ENCODE data around the gene PAXIP1. TPM values are rescaled to one million over a fixed set of nuclear protein-coding genes. Genes with fewer than 3 reads are reported as not detected.

The PAXIP1 gene
- total RNA-seq, 1 donor from 2014 or later: 5.0 TPM

DNA sequence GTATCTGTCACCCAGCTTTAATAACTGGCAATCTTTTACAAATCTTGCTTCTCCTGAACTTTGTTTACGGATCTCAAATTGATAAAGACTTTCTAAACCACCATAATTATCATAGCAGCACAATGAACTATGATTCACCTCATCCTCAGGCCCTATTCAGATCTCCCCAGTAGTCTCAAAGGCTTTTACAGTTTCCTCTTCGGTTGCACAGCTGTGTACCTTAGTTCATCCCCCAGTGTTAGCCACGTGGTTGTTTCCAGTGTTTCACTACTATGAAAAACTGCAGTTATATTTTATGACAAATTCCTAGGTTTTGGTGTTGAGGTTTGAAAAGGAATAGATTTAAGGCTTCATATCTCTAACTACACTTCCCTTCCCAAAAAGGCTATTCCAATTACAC lies 24.9 kb downstream of the PAXIP1 start:
- H3K36me3 ChIP-seq (ENCODE audit: control insufficient read depth, insufficient read depth, low read length): peaks cover 4% of the 10 kb centered on the region
- H3K4me3 ChIP-seq (ENCODE audit: low read depth, low read length): no peak overlapping the region
- DNase-seq (ENCODE audit: low read depth): no peak
- peak; percentile 64 for FAIRE-seq
- H3K27me3 ChIP-seq (ENCODE audit: control insufficient read depth, insufficient read depth, low read length): no peaks in the 10 kb centered on the region
- TF ChIP-seq, protein P1, sequence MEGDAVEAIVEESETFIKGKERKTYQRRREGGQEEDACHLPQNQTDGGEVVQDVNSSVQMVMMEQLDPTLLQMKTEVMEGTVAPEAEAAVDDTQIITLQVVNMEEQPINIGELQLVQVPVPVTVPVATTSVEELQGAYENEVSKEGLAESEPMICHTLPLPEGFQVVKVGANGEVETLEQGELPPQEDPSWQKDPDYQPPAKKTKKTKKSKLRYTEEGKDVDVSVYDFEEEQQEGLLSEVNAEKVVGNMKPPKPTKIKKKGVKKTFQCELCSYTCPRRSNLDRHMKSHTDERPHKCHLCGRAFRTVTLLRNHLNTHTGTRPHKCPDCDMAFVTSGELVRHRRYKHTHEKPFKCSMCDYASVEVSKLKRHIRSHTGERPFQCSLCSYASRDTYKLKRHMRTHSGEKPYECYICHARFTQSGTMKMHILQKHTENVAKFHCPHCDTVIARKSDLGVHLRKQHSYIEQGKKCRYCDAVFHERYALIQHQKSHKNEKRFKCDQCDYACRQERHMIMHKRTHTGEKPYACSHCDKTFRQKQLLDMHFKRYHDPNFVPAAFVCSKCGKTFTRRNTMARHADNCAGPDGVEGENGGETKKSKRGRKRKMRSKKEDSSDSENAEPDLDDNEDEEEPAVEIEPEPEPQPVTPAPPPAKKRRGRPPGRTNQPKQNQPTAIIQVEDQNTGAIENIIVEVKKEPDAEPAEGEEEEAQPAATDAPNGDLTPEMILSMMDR (IDR thresholded peaks at IDR 0.05; ENCODE audit: insufficient read depth, low read length, severe bottlenecking): no peak

DNA sequence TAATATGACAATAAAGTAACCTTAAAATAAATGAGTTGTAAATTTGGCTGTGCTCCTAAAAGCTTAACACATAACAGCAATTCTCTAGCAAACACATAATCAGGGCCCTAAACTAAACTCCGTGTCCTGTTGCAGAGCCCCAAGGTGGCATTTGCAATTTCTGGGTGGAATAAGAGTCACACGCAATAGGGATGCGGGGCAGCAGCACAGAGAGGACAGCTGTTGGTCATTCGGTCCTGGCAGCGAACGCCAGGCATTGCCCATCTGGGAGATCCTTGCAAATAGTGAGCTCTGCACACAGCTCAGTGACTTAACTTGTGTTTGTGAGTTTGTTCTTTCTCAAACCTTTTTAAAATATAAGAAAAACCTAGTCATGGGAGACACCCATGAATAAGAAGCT lies 25.7 kb downstream of the PAXIP1 start:
- no peak for FAIRE-seq
- TF ChIP-seq, protein P1 (IDR thresholded peaks at IDR 0.05; ENCODE audit: insufficient read depth, low read length, severe bottlenecking): no peak

DNA sequence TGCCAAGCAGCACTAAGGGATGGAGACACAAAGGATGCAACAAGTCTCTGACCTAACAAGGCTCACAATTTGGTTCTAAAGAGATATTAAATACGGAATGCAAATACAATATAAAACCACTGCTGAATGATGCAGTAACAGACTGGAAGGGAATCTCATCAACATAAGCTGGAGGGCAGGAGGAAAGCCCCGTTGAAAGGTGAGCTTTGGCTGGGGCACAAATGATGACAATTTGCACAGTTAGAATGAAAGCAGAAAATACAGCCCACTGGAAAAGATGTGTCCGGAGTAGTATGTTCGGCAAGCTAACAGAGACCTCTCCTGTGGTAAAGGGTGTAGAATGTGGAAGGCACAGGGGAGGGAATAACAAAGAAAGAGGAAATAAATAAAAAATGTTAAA lies 26.1 kb downstream of the PAXIP1 start:
- no peak overlapping the region for H3K4me3 ChIP-seq (ENCODE audit: low read depth, low read length)
- peaks cover 4% of the 10 kb centered on the region for H3K36me3 ChIP-seq (ENCODE audit: control insufficient read depth, insufficient read depth, low read length)
- FAIRE-seq (no peak), DNase-seq (ENCODE audit: low read depth) (no peak)
- TF ChIP-seq, protein P1 (IDR thresholded peaks at IDR 0.05; ENCODE audit: insufficient read depth, low read length, severe bottlenecking): no peak
- no peaks in the 10 kb centered on the region for H3K27me3 ChIP-seq (ENCODE audit: control insufficient read depth, insufficient read depth, low read length)

More for the DNA sequence above, 25.7 kb downstream of the PAXIP1 start:
- H3K36me3 ChIP-seq (ENCODE audit: control insufficient read depth, insufficient read depth, low read length): peaks cover 4% of the 10 kb centered on the region
- no peak overlapping the region for H3K4me3 ChIP-seq (ENCODE audit: low read depth, low read length)
- no peak for DNase-seq (ENCODE audit: low read depth)
- no peaks in the 10 kb centered on the region for H3K27me3 ChIP-seq (ENCODE audit: control insufficient read depth, insufficient read depth, low read length)

DNA sequence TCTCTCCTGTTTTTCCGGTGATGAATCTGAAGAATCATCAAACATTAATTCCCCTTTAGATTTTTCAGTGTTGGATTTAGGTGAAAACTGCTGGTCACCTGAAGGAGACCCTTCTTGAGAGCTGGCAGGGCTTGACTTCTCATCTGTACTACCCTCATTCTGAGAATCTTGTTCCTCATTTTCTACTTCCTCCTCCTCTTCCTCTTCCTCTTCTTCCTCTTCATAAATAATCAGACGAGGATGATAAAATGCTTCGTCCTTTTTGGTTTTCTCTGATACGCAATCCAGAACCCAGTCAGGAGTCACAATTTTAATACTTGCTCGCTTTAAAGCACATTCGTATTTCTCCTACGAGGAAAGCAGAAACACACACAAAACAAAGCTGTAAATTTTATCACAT lies 26.9 kb downstream of the PAXIP1 start:
- Histone ChIP-seq H3K4me3 (ENCODE audit: low read depth, low read length) (no peak overlapping the region), H3K36me3 (ENCODE audit: control insufficient read depth, insufficient read depth, low read length) (peaks cover 4% of the 10 kb centered on the region), H3K27me3 (ENCODE audit: control insufficient read depth, insufficient read depth, low read length) (no peaks in the 10 kb centered on the region)
- DNase-seq (ENCODE audit: low read depth) (no peak), FAIRE-seq (no peak)
- TF ChIP-seq, protein P1 (IDR thresholded peaks at IDR 0.05; ENCODE audit: insufficient read depth, low read length, severe bottlenecking): no peak

DNA sequence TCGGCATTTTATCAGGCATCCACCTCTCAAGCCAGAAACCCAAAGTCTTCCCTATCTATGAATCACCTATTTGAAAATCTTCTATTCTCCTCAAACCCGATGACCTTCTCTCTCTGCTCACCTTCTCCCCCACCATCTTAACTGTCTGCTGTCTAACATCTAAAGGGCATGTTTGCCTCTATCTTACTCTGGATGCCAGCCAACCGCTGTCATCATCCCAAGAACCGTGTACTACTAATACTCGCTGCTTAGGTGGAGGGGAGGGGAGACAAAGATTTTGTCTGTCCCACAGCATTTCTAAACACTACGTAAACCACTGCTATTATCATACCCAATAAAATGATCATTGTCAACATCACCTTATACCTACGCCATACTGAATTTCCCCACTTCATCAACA lies 29.5 kb downstream of the PAXIP1 start:
- peaks cover 7% of the 10 kb centered on the region for H3K36me3 ChIP-seq (ENCODE audit: control insufficient read depth, insufficient read depth, low read length)
- DNase-seq (ENCODE audit: low read depth) (no peak), FAIRE-seq (no peak)
- TF ChIP-seq, protein P1 (IDR thresholded peaks at IDR 0.05; ENCODE audit: insufficient read depth, low read length, severe bottlenecking): no peak
- H3K27me3 ChIP-seq (ENCODE audit: control insufficient read depth, insufficient read depth, low read length): no peaks in the 10 kb centered on the region
- H3K4me3 ChIP-seq (ENCODE audit: low read depth, low read length): no peak overlapping the region

DNA sequence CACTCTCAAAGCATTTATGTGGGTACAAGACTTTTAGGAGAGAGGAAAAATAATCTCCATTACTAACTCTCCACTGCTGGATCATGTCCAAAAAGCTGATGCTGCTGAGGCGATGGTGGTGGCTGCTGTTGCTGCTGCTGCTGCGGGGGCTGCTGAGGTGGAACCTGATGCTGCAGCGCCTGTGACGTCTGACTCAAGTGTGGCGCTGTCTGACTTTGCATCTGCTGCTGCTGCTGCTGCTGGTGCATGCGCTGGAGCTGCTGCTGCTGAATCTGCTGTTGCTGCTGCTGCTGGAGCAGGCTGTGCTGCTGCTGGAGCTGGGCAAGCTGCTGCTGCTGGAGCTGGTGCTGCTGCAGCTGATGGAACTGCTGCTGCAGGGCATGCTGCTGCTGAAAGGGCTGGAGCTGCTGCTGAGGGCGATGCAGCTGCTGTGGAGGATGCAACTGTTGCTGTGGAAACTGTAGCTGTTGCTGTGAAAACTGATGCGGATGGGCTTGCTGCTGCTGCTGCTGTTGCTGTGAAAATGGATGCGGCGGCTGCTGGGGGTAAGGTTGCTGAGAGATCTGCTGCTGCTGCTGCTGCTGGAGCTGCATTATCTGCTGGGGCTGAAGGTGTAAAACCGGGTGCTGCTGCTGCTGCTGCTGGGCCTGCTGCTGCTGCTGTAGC lies 34.5 kb downstream of the PAXIP1 start:
- no peaks in the 10 kb centered on the region for H3K27me3 ChIP-seq (ENCODE audit: control insufficient read depth, insufficient read depth, low read length)
- FAIRE-seq: no peak
- no peak overlapping the region for H3K4me3 ChIP-seq (ENCODE audit: low read depth, low read length)
- H3K36me3 ChIP-seq (ENCODE audit: control insufficient read depth, insufficient read depth, low read length): peaks cover 16% of the 10 kb centered on the region
- no peak for DNase-seq (ENCODE audit: low read depth)
- TF ChIP-seq, protein P1 (IDR thresholded peaks at IDR 0.05; ENCODE audit: insufficient read depth, low read length, severe bottlenecking): no peak
